Endometrial microvascular endothelial cells (primary cell): Measurements from ENCODE around the gene XRCC4. TPM values are rescaled to one million over a fixed set of nuclear protein-coding genes. Genes with fewer than 3 reads are reported as not detected.
"Not testable (repeated sequence)": the region's sequence is repeated elsewhere in the genome, so short reads cannot be mapped to it uniquely, and the experiment has no call there.

Source experiments
- in situ Hi-C: cut with HindIII; loops from 2 replicates; pipeline ENCODE4 v1.10.0; 2017; ENCODE audit warnings: low sequenced_read_pairs, low pct_unique_long_range_greater_than_20kb; ENCODE audit errors: inconsistent ontology term
- total RNA-seq: library from RNA; depleted of rRNA; stranded (reverse); fragments of >200 nt; gene quantifications from one replicate; pipeline ENCODE4 v1.2.3, GENCODE V29; 2015; ENCODE audit errors: inconsistent ontology term

Gene XRCC4
- total RNA-seq, 1 donor from 2014 or later = 9.8 TPM

DNA sequence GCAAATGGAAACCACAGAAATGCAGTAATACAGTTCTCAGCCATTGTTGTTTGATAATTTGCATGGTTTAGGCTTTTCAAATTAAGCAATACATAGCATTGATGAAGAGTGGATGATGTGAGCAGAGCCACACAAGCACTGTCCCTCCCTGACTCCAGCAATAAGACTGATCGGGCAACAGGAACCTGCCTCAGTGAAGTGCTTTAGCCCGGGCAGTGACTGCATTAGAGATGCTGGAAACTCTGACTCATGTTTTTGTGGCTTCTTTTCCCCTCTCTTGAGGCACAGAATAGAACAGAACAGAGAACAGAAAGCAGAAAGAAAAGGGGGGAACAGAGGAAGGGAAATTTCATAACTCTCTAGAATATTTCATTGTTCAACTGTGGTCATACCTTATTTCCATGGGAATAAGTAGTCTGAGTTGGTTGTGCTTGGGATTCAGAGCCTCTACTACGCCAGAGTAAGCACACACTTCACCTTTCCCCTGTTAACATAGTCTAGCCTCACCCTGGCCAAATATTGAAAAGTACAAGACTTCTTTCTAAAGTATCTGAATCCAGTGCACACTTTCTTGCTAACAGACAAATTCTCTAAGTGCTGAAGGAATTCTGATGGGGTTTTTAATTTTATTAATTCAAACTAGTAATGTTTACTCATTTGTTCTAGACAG is 229.4 kb downstream of the XRCC4 start:
- in situ Hi-C loops = no loop called here

DNA sequence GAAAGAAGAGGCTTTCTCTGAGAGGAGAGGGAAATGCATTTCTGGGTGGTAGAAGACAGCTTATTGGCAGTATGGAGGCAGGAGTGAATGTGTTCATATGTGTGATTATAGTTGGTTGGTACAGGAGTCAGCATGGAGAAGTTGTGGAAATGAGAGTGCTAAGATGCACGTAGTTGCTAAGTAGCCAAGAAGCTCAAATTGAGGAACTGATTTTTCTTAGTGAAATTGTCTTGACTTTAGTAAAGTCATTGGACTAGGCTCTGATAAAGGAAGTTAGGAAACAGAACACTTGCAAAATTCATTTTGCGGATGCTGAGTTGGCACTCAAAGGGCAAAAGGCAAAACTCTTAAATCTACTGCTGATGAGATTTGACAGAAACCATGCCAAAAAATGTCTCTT is 235.3 kb downstream of the XRCC4 start:
- in situ Hi-C loops = no loop called here

DNA sequence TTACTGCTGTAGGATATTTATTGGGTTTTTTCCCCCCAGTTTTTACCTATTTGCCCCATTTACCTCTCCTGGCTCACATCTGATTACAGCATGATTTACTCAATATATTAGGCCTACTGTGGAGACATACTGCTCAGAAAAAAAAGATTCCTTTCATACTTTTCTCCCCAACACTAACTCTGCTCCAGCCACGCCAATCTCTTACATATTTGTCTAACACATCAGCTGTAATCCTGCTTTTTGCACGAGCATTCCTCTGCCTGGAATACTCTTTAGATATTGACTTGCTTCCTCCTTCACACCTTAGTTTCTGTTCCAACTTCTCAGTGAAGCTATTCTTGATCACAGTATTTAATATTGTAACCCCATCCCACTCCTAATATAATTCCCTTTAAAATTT is 236.1 kb downstream of the XRCC4 start:
- in situ Hi-C loops = no loop called here

DNA sequence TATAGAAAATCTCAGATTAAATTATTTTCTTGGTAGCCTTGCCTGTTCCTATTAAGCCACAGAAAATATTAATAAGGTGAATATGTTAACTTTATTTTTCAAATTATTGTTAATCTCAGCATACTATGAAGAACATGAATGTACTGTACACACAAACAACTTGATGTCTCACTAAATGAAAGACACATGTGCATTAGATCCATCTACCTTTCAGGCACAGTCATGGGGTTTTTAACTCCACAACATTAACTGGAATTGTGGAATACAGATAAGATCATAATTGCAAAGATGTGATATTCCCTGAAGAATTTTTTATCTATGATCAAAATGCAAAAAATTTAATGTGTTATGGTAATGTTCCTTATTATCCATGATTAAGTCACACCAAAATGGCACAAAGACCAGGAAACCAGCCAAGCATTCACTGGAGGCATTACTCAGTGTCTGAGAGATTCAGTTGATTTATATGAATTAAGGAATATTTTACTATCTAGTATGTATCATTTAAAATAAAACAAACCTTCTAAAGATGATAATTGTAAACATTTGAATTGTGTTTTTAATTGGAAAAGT is 244.2 kb downstream of the XRCC4 start:
- in situ Hi-C loops = no loop called here

DNA sequence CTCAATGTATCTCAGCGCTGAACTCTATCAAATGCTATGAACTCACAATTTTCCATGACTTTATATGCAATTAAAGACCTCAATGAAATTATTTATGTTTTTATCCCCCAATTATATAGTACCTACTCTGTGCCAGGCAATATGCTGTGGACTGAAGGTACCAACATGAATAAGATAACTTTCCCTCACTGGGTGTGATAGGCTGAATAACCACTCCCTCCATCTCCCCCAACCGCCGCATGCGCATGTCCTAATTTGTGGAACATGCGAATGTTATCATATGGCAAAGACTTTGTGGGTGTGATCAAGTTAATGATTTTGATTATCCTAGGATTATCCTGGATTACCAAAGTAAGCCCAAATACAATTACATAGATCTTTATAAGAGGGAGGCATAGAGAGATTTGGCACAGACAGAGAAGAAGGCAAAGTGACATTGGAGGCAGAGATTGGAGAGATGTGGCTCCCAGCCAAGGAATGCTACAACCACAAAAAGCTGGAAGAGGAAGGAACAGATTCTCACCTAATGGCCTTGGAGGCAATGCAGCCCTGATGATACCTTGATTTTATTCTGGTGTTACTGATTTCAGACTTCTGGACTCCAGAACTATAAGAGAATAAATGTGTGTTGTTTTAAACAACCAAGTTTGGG is 245.1 kb downstream of the XRCC4 start:
- in situ Hi-C loops = no loop called here

DNA sequence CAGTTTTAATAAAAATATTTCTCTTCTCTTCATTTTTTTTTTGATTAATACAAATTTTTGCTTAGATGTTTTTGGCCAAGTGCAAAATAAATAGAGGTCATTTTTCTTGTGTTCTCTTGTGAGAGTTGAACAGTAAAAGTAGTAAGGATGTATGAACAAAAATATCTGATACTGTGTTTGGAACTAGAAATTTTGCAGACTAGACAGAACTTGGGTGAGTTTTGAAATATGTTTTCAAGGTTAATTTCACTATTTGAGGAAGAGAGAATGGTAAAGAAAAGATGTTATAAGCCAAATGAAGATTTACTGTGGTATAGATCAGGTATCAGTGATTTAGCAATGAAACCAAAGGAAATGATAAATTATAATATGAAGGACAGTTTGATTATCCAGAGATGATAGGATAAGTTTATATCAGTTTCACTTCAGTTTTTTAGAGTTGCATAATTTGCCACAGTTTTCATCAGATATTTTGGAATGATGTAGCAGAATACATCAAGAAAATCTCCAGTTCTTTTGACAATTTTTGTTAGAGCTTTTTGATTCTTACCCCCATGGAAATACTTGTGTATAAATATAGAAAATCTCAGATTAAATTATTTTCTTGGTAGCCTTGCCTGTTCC is 246.3 kb downstream of the XRCC4 start:
- in situ Hi-C loops = no loop called here

DNA sequence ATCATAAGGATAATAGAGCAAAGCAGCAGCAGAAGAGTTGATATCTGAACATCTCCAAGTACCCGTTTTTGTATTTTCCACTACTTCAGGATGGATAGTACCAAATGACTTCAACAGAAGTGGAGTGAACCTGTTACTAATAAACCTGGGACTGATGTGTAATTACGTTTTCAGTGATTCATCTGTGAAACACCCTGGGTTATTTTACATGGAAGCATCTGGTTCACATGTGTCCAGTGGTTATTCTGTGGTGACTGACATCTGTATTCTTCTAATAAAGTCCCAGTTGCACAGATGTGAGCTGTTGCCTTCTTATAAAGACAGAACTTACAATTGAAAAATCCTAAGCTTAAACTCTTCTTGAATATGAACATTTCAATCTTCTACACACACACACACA is 254.5 kb downstream of the XRCC4 start:
- in situ Hi-C loops = no loop called here

DNA sequence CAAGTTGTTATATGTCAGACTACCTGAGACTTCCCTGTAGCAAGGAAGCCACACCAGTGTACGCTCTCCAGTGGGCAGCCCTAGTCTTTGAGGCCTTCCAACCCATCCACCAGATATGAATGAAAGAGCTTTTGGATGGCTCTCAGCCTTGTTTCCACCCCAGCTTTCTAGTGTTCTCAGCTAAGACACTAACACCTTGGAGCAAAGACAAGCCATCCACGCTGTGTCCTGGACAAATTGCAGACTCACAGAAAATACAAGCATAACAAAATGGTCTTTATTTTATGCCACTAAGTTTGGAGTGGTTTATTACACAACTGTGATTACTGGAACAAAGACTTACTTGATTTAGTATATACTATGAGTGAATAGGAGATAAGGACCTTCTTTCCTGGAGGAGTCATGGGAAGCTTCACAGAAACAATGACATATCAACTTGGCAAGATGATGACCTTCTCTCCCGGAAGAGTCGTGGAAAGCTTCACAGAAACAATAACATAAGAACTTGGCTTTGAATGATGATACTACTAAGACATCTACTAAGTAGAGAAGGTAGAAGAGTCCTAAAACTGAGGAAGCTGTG is 260.2 kb downstream of the XRCC4 start:
- in situ Hi-C loops = no loop called here

DNA sequence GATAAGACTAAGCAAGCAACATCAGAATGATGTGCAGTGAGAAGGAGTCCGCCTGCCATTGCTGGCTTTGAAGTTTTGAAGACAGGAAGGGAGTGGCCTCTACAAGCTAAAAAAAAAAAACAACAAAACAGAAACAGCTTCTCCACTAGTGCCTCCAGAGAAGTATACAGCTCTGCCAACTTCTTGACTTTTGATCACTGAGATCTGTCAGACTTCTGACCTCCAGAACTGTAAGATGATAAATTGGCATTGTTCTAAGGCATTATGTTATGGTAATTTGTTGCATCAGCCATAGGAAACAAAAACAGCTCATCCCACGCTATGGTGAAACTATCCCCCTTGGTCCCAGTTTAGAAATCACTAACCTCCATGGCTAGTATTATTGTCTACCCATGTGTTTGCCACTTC is 263.2 kb downstream of the XRCC4 start:
- in situ Hi-C loops = no loop called here

DNA sequence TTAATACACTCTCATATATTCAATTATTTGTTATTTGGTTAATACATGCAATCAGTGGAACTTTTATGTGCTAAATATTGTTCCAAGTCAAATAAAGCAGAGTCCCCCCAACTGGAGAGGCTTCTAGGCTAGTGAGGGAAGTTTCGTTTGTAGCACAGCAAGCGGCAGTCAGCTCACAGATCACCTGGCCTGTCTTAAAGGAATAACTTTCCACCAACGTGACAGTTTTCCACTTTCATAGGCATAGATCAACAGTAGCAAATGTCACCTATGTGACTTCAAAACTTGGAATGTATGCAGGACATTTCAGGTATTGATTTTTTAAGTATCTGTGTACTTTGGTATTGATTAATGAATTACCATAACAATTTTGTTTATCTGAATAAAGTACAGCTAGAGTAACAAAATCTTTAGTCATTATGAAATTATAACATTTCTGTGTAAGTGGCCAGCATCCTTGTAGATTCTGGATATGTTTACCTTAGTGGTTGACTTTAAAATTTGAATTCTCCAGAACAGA is 264.5 kb downstream of the XRCC4 start:
- in situ Hi-C loops = no loop called here

DNA sequence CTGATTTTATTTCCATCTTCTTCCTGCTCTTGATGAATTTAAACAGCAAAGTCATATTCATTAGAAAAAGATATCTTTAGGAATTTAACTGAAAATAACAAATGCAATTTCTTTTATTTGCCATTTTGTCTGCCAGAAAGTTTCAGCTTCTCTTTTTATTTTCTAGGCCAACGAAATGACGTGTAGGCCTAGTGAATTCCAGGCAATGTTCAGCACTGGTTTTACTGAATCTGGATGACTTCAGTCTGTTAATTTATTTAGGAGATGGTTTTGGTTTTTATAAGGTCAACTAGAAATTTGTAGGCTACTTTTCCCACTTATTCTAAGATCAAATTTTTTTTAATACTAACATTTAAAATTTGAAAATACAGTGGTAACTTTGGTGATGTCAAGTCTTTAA is 265.1 kb downstream of the XRCC4 start:
- in situ Hi-C loops = no loop called here

DNA sequence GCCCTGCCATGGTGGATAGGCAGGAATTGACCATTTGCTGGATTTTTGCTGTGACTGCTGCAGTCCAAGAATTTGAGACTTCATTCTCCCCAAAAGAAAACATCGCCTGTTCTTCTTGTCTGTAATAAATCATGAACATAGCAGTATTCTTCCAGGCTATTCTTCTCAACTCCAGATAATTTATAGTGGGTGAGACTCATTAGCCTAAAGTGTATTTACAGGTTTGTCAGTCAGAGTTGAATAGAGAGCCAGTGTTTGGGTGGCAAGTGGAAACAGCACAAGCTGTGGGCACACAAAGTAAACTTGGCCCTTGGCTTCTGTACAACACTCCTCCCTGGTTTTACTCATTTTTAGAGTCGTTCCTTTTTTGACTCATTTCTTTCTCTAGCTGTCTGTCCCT is 266.0 kb downstream of the XRCC4 start:
- in situ Hi-C loops = no loop called here

DNA sequence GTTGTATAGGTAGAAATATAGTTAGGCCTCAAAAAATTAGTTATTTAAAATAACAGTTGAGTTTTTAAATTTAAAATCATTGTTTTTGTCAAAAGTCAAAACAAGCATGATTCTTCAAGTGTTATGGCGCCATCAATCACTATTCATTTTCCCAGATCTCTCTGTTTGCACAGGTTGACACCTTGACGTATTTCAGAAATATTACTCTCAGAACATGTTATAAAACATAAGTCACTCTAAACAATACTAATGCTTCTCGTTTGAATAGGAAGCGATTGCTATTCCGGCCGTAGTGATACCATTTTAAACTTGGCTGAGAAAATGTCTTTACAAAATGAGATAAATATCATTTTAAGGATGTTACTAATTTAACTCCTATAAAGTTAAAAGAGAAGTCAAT is 268.1 kb downstream of the XRCC4 start:
- in situ Hi-C loops = no loop called here

DNA sequence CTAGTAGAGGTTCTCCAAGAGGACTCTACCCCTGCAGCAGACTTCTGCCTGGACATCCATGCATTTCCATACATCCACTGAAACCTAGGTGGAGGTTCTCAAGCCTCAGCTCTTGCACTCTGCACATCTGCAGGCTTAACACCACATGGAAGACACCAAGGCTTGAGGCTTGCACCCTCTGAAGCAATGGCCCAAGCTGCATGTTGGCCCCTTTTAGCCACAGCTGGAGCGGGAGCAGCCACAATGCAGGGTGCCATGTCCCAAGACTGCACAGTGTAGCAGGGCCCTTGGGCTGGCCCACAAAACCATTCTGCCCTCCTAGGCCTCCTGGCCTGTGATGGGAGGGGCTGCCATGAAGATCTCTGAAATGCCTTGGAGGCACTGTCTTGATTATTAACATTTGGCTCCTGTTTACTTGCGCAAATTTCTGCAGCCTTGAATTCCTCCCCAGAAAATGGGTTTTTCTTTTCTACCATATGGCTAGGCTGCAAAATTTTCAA is 271.0 kb downstream of the XRCC4 start:
- in situ Hi-C loops = no loop called here

DNA sequence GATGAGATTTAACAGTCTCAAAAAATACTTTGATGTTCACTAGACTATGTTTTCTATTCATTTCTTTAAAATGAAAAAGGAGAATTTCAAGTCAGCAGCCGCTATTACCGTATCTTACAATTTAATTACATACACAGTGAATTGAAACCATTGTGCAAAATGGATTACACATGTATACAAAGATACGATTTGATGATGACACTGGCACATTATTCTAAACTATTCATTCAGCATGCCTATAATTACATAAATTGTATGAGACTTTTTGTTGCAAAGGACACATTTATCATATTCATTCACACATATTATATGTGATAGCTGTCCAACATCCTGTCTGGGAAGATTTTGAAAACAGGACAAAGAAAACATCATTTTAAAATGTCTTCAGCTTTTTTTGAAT is 275.9 kb downstream of the XRCC4 start:
- in situ Hi-C loops = no loop called here

DNA sequence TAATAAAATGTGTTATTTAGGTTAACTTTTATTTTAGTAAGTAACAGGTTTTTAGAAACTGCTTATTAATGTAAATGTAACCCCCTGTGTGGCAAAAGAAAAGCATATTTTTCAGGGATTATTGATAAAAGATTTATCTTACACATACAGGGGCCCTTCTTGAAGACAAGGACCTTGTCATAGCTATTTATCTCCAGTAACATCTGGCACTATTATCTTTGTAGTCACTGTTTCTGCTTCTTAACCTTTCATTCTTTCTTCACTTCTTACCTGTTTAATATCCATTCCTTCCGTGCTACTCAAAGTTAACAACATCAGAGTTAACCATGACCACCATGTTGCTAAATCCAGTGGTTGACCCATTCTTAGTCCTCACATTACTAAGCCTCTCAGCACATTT is 276.4 kb downstream of the XRCC4 start:
- in situ Hi-C loops = no loop called here

DNA sequence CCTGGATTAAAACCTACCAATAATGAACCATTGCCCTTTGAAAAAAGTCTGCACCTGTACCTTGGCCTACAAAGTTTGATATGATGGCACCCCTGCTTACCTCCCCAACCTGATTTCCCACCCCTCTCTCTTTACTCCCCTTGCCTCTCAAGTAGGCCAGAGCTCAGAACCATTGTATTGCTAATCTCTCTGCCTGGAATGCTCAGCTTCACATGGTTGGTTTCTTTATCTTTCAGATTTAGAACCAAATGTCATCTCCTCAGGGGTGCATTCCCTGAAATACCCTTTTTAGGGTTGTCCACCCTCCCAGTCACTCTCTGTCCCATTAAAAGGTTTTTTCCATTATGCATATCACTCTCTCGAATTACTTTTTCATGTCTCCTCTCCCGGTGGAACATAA is 277.6 kb downstream of the XRCC4 start:
- in situ Hi-C loops = no loop called here

DNA sequence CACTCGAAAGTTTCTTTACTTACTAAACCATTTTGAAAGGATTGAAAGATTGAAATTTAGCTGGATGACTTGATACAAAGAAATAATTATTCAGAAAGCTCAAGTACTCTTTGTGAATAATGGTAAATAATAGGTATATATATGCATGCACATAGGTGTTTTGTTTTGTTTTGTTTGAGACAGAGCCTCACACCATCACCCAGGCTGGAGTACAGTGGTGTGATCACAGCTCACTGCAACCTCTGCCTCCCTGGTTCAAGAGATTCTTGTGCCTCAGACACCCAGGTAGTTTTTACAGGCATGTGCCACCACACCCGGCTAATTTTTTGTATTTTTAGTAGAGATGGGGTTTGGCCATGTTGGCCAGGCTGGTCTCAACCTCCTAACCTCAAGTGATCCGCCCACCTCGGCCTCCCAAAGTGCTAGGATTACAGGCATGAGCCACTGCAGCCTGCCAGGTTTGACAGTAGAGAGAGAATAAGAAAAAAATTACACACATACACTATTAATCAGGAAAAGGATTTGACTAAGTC is 278.2 kb downstream of the XRCC4 start:
- in situ Hi-C loops = not testable (repeated sequence)

DNA sequence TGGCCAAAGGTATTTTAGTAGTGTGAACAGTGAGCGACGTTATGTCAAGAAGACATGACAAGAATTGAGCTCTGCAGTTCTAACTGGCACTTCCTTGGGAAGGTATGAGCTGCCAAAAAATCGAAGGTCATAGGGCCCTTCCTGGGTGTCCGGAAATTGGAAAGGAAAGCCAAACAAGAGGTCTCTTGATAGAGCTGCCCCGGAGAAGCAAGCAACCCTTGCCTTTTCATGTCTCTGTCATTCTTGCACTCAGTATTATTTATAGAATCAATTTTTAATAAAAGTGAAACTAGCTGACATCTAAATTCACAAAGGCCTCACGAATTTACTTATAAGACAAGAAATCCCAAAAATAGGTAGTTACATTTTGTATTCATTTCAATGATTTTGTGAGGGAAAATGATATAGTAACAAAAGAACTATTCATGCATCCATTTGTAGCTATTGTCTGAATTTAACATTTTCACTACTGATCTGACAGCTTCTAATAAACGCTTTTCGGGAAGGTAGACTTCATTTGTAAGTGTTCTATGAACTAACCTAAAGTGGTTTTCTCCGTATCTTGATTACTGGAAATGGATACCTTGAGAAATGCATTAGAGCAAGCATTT is 280.4 kb downstream of the XRCC4 start:
- in situ Hi-C loops = no loop called here
